ENCODE results near the gene SEPSECS. TPM values are rescaled to one million over a fixed set of nuclear protein-coding genes. Genes with fewer than 3 reads are reported as not detected.

The SEPSECS gene
- total and polyA plus RNA-seq, 2 of the 13 experiments (the other 11 are each of a cell fraction or from before 2014, with no cell fraction given) = 9.4 to 14.3 TPM

GRCh38 chr4:25178838-25179261, 18.6 kb upstream of the SEPSECS start (continued):
- TF ChIP-seq AKNA (CRISPR knock-in tag; IDR thresholded peaks at IDR 0.05; ENCODE audit: borderline replicate concordance) = no peak
- no peak for TF ChIP-seq MAZ (IDR thresholded peaks at IDR 0.05; ENCODE audit: borderline replicate concordance, low read depth, low read length)
- TF ChIP-seq MAZ (CRISPR knock-in tag; IDR thresholded peaks at IDR 0.05; ENCODE audit: low read depth) = no peak
- TF ChIP-seq TRIM22 (IDR thresholded peaks at IDR 0.05) = no peak
- TF ChIP-seq PBX3 (CRISPR knock-in tag; IDR thresholded peaks at IDR 0.05; ENCODE audit: borderline replicate concordance) = no peak
- TF ChIP-seq MEF2D (CRISPR knock-in tag; IDR thresholded peaks at IDR 0.05) = peak; percentile 40; the same call in 1 of the 2 replicates
- no peak for TF ChIP-seq MXD1 (CRISPR knock-in tag; IDR thresholded peaks at IDR 0.05)
- peak; percentile 43; the same call in 1 of the 2 replicates for TF ChIP-seq ETV5 (CRISPR knock-in tag; IDR thresholded peaks at IDR 0.05; ENCODE audit: borderline replicate concordance)
- no peak for TF ChIP-seq U2AF2 (IDR thresholded peaks at IDR 0.05; ENCODE audit: low read depth, low read length)
- TF ChIP-seq ZNF280B (CRISPR knock-in tag; IDR thresholded peaks at IDR 0.05; ENCODE audit: borderline replicate concordance) = no peak
- no peak for TF ChIP-seq ZNF224 (CRISPR knock-in tag; IDR thresholded peaks at IDR 0.05)
- no peak for TF ChIP-seq ZNF18 (CRISPR knock-in tag; IDR thresholded peaks at IDR 0.05; ENCODE audit: insufficient replicate concordance)
- 0 out of 2 replicates have a peak, but pooled peaks have one; percentile 36 for TF ChIP-seq ZNF501 (CRISPR knock-in tag; IDR thresholded peaks at IDR 0.05)
- no peak for TF ChIP-seq NRL (CRISPR knock-in tag; IDR thresholded peaks at IDR 0.05; ENCODE audit: borderline replicate concordance)
- TF ChIP-seq ZFX (CRISPR knock-in tag; IDR thresholded peaks at IDR 0.05; ENCODE audit: low read depth) = peak; percentile 35; the same call in 1 of the 2 replicates
- no peak for TF ChIP-seq ZNF124 (CRISPR knock-in tag; IDR thresholded peaks at IDR 0.05)
